Upper lobe of left lung (tissue), 6 donors: Measurements from ENCODE around the gene IGFBP6. TPM values are rescaled to one million over a fixed set of nuclear protein-coding genes. Genes with fewer than 3 reads are reported as not detected.
A peak's percentile ranks its signal among the peaks of the same experiment; 100 is the strongest.

Experiments used
- ATAC-seq, 2 donors: fragments of 200-7000 bp; cut with Tn5 transposase; one replicate each; pipeline ENCODE4 v1.9.1; 2022; ENCODE audit warnings: mild to moderate bottlenecking in 2 of 2, moderate library complexity in 2 of 2; ENCODE audit not compliant: low FRiP score in 2 of 2
- DNase-seq, 2 donors: peaks; one replicate each; pipeline ENCODE4 v3.0.0-alpha.2; 2019 to 2020
- H3K27ac ChIP-seq, 4 donors: fragments of 200-600 bp; sonication (generic); one replicate each; pipeline ENCODE4 v1.5.1; 2016 to 2019
- H3K27me3 ChIP-seq, 4 donors: fragments of 200-600 bp; sonication (generic); one replicate each; pipeline ENCODE4 v1.5.1; 2017 to 2019
- H3K36me3 ChIP-seq, 4 donors: fragments of 200-600 bp; sonication (generic); one replicate each; pipeline ENCODE4 v1.5.1; 2016 to 2019
- H3K4me1 ChIP-seq, 4 donors: fragments of 200-600 bp; sonication (generic); one replicate each; pipeline ENCODE4 v1.5.1; 2018 to 2019
- H3K4me3 ChIP-seq, 4 donors: fragments of 200-600 bp; sonication (generic); one replicate each; pipeline ENCODE4 v1.5.1; 2017 to 2019; ENCODE audit warnings: mild to moderate bottlenecking in 2 of 4, moderate library complexity in 1 of 4
- H3K9me3 ChIP-seq, 4 donors: fragments of 200-600 bp; sonication (generic); one replicate each; pipeline ENCODE4 v1.5.1; 2018 to 2019
- EP300 ChIP-seq, 4 donors: sonication (generic); formaldehyde crosslinking; IDR thresholded peaks; one replicate each; pipeline ENCODE4 v1.5.1; 2017; ENCODE audit warnings: antibody characterized with exemption in 4 of 4, control low read depth in 2 of 4
- POLR2A ChIP-seq, 4 donors: fragments of 450-650 bp; IDR thresholded peaks; one replicate each; pipeline ENCODE4 v1.5.1; 2016 to 2017; ENCODE audit warnings: antibody characterized with exemption in 4 of 4, mild to moderate bottlenecking in 2 of 4
- POLR2AphosphoS5 ChIP-seq, 2 donors: sonication (generic); formaldehyde crosslinking; IDR thresholded peaks; one replicate each; pipeline ENCODE4 v1.5.1; 2017; ENCODE audit warnings: antibody characterized with exemption in 2 of 2
- WGBS, 2 donors: methylation state at CpG; one replicate each; pipeline ENCODE4 v1.1.5; 2017 to 2018; 5-methylcytosine and 5-hydroxymethylcytosine counted together
- total RNA-seq, 6 donors: library from RNA; depleted of rRNA in 4 of 6; stranded (reverse); fragments of >200 nt in 4 of 6; gene quantifications; one replicate each; pipeline versions ENCODE4 v1.1.0 to v1.2.1, GENCODE V29; 2016 to 2021
- TF ChIP-seq, protein P1 (sequence below), 6 experiments: fragments of 450-650 bp in 4 of 6; fragments of 200-600 bp in 2 of 6; sonication (generic) in 2 of 6; IDR thresholded peaks; one replicate each; pipeline ENCODE4 v1.5.1; 2016 to 2019; ENCODE audit warnings: antibody characterized with exemption in 6 of 6
- donor health status: DM: no; HTN: no; CAD: no; lungs with moderate emphysema.
- donor health status: DM: no; HTN: yes; CAD: no; lungs with severe emphysema.

The IGFBP6 gene
- total RNA-seq, 6 donors from 2014 or later = 12.6 to 112 (median 48.9) TPM

DNA sequence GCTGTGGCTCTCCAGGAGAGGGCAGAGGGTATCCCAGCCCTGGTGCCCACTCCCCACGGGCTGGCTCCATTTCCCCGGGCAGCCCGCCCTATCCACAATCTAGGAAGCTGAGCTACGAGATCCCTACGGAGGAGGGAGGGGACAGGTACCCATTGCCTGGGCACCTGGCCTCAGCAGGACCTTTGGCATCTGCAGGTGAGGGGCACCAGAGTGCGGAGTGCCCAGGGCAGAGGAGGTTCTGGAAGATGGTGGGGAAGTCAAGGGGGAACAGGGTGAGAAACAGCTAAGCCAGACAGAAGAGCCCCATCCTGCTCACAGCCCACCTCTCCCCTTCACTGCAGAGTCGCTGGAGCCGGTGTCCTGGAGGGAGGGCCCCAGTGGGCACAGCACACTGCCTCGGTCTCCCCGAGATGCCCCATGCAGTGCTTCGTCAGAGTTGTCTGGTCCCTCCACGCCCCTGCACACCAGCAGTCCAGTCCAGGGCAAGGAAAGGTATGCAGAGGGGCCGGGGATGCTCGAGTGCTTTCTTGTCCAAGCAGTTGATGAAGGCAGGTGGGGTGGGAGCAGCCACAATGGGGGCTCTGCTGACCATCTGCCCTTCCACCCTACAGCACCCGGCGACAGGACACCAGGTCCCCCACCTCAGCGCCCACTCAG, 37.3 kb upstream of the IGFBP6 start:
- no peak for TF ChIP-seq POLR2A (IDR thresholded peaks at IDR 0.05)
- no peak for TF ChIP-seq EP300 (IDR thresholded peaks at IDR 0.05)
- TF ChIP-seq, protein P1, sequence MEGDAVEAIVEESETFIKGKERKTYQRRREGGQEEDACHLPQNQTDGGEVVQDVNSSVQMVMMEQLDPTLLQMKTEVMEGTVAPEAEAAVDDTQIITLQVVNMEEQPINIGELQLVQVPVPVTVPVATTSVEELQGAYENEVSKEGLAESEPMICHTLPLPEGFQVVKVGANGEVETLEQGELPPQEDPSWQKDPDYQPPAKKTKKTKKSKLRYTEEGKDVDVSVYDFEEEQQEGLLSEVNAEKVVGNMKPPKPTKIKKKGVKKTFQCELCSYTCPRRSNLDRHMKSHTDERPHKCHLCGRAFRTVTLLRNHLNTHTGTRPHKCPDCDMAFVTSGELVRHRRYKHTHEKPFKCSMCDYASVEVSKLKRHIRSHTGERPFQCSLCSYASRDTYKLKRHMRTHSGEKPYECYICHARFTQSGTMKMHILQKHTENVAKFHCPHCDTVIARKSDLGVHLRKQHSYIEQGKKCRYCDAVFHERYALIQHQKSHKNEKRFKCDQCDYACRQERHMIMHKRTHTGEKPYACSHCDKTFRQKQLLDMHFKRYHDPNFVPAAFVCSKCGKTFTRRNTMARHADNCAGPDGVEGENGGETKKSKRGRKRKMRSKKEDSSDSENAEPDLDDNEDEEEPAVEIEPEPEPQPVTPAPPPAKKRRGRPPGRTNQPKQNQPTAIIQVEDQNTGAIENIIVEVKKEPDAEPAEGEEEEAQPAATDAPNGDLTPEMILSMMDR (IDR thresholded peaks at IDR 0.05) = no peak
- no peak for TF ChIP-seq POLR2AphosphoS5 (IDR thresholded peaks at IDR 0.05)
- 81 to 89% methylated on average over 7 to 17 of the region's 17 CpGs for WGBS, 2 donors
- Histone ChIP-seq H3K36me3 (peaks cover 26 to 100% (median 84%) of the 10 kb centered on the region in 4 donors), H3K27me3 (no peaks in the 10 kb centered on the region), H3K4me3 (no peak overlapping the region), H3K27ac (peak overlapping the region in 3 of 4 donors; percentile 77 to 79 (median 78)), H3K9me3 (no peaks in the 10 kb centered on the region), H3K4me1 (peaks cover 41 to 52% (median 45%) of the 10 kb centered on the region in 4 donors)
- DNase-seq = no peak
- no peak for ATAC-seq

DNA sequence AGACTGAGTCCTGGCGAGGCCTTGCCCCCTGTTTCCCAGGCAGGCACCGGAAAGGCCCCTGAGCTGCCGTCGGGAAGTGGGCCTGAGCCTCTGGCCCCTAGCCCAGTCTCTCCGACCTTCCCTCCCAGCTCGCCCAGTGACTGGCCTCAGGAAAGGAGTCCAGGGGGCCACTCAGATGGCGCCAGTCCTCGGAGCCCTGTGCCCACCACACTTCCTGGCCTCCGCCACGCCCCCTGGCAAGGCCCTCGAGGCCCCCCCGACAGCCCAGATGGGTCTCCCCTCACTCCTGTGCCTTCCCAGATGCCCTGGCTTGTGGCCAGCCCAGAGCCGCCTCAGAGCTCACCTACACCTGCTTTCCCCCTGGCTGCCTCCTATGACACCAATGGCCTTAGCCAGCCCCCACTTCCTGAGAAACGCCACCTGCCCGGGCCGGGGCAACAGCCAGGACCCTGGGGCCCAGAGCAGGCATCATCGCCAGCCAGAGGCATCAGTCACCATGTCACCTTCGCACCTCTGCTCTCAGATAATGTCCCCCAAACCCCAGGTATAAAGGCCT, 36.7 kb upstream of the IGFBP6 start:
- peak in 1 of 2 donors; percentile 84 for DNase-seq
- TF ChIP-seq POLR2AphosphoS5 (IDR thresholded peaks at IDR 0.05) = no peak
- TF ChIP-seq POLR2A (IDR thresholded peaks at IDR 0.05) = peak in 1 of 4 donors; percentile 15
- TF ChIP-seq EP300 (IDR thresholded peaks at IDR 0.05) = no peak
- TF ChIP-seq, protein P1 (IDR thresholded peaks at IDR 0.05) = no peak
- Histone ChIP-seq H3K4me3 (no peak overlapping the region), H3K27me3 (no peaks in the 10 kb centered on the region), H3K27ac (peak overlapping the region; percentile 22 to 79 (median 78)), H3K36me3 (peaks cover 24 to 100% (median 84%) of the 10 kb centered on the region in 4 donors), H3K9me3 (no peaks in the 10 kb centered on the region), H3K4me1 (peaks cover 41 to 48% (median 46%) of the 10 kb centered on the region in 4 donors)
- ATAC-seq = no peak
- 56 to 78% methylated on average over 6 to 16 of the region's 18 CpGs for WGBS, 2 donors

DNA sequence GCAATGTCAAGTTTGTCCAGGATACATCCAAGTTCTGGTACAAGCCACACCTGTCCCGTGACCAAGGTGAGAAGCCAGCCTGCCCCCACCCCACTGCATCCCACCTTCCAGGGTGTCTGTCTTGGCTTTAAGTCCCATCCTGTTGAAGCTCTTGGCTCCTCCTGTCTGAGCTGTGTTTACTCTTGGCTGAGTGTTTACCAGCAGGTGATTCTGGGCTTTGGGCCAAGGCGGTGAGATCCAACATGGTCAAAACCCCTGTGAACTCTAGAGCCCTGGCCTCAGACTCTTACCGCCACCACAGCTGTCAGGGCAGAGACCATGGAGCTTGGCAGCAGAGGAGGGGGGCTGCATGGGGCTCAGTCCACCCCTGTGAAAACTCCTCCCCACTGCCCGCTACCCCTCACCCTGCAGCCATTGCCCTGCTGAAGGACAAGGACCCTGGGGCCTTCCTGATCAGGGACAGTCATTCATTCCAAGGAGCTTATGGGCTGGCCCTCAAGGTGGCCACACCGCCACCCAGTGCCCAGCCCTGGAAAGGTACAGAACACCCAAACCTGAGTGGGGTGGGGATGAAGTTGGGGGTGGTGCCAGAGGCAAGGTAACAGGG, 36.0 kb upstream of the IGFBP6 start:
- ATAC-seq (peak in 1 of 2 donors; percentile 60), DNase-seq (peak in 1 of 2 donors; percentile 82)
- peaks cover 48 to 56% (median 53%) of the 10 kb centered on the region in 4 donors for H3K4me1 ChIP-seq
- no peaks in the 10 kb centered on the region for H3K9me3 ChIP-seq
- H3K4me3 ChIP-seq = no peak overlapping the region
- WGBS, 2 donors = 58 to 67% methylated on average over 2 to 5 of the region's 5 CpGs
- H3K27ac ChIP-seq = peak overlapping the region; percentile 22 to 79 (median 78)
- no peaks in the 10 kb centered on the region for H3K27me3 ChIP-seq
- H3K36me3 ChIP-seq = peaks cover 24 to 100% (median 82%) of the 10 kb centered on the region in 4 donors
- no peak for TF ChIP-seq EP300 (IDR thresholded peaks at IDR 0.05)
- TF ChIP-seq, protein P1 (IDR thresholded peaks at IDR 0.05) = peak in 3 of 6 experiments; percentile 30 to 43 (median 35)

DNA sequence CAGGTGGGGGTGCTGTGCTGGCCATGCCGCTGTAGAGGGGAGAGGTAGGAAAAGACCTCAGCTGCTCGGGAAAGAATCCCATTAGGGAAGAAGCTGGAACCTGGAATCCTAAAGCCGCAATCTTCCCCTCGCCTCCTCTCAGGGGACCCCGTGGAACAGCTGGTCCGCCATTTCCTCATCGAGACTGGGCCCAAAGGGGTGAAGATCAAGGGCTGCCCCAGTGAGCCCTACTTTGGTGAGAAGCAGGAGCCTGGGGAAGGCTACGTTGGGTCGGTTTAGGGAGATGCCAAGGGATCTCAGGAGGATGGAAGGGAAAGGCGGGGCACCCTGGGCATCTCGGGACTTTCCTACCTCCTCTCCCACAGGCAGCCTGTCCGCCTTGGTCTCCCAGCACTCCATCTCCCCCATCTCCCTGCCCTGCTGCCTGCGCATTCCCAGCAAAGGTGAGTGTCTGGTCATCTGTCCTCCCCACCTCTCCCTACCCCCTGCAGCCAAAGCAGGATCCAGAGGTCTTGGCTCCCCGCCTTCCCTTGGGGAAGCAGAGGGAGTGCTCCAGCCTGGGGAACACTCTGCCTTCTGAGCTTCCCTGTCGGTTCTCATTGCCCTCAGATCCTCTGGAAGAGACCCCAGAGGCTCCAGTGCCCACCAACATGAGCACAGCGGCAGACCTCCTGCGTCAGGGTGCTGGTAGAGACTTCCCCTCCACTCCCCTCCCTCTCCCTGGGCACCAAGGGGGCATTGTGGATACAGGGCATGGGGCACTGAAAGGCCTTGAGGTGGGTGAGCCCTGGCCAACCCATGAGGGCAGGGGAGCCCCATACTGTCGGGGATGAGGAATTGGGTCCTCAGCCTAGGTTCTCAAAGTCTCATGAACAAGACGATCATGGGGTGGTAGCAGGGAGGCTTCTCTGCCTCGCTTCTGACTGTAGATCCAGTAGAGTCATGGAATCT, 35.2 kb upstream of the IGFBP6 start:
- ATAC-seq (no peak), DNase-seq (no peak)
- no peak for TF ChIP-seq EP300 (IDR thresholded peaks at IDR 0.05)
- TF ChIP-seq, protein P1 (IDR thresholded peaks at IDR 0.05) = peak in 1 of 6 experiments; percentile 1
- H3K9me3 ChIP-seq = no peaks in the 10 kb centered on the region
- H3K27me3 ChIP-seq = no peaks in the 10 kb centered on the region
- WGBS, 2 donors = 73 to 77% methylated on average over 14 to 20 of the region's 20 CpGs
- peak overlapping the region; percentile 33 to 79 (median 78) for H3K27ac ChIP-seq
- no peak overlapping the region for H3K4me3 ChIP-seq
- peaks cover 48 to 56% (median 54%) of the 10 kb centered on the region in 4 donors for H3K4me1 ChIP-seq
- H3K36me3 ChIP-seq = peaks cover 24 to 97% (median 80%) of the 10 kb centered on the region in 4 donors
